Stimulated activated CD4-positive, alpha-beta T cell treated with anti-CD3 and anti-CD28 coated beads, Interleukin-12 subunit alpha, Interleukin-12 subunit beta, amount 100 ng/mL, for 24 hours (primary cell): Measurements from ENCODE around the gene OR8D2.

ENCODE experiments used
- DNase-seq, 2 experiments: peaks; one replicate each; pipeline ENCODE4 v3.0.0-alpha.2; 2020; ENCODE audit warnings: low read depth in 2 of 2

OR8D2 gene

GRCh38 chr11:124320097-124320496, at the start of gene OR8D2:
Gene OR8D2 (minus strand): TSS chr11:124320197. CDS start chr11:124320197, 0 bp downstream.
- DNase-seq = no peak

GRCh38 chr11:124359566-124359965, 39.6 kb upstream of the OR8D2 start:
- DNase-seq = no peak

- no peak for DNase-seq
These were observed 26.4 kb upstream of the OR8D2 start for GRCh38 chr11:124346311-124346955.

GRCh38 chr11:124344346-124344745, 24.3 kb upstream of the OR8D2 start:
- no peak for DNase-seq

GRCh38 chr11:124340142-124340447, 20.1 kb upstream of the OR8D2 start:
- no peak for DNase-seq

- DNase-seq = no peak
These were observed 19.6 kb upstream of the OR8D2 start for GRCh38 chr11:124339396-124340141.

GRCh38 chr11:124331873-124332272, 11.9 kb upstream of the OR8D2 start:
- no peak for DNase-seq

GRCh38 chr11:124329787-124330478, 9.9 kb upstream of the OR8D2 start:
- DNase-seq = no peak

- DNase-seq = no peak
These were observed 7.8 kb upstream of the OR8D2 start for GRCh38 chr11:124327775-124328174.

- DNase-seq = no peak
These were observed 2.4 kb upstream of the OR8D2 start for GRCh38 chr11:124322356-124322755.

- DNase-seq = no peak
These were observed 4.9 kb downstream of the OR8D2 start for GRCh38 chr11:124315052-124315451.

- no peak for DNase-seq
These were observed 6.1 kb downstream of the OR8D2 start, which contains the start of gene OR8D1 for GRCh38 chr11:124313849-124314248. Gene OR8D1 (minus strand): TSS chr11:124313949. CDS start chr11:124310766, 3,183 bp downstream.

GRCh38 chr11:124313131-124313530, 6.9 kb downstream of the OR8D2 start:
- no peak for DNase-seq

GRCh38 chr11:124311670-124312069, 8.3 kb downstream of the OR8D2 start:
- DNase-seq = no peak

- no peak for DNase-seq
These were observed 8.7 kb downstream of the OR8D2 start for GRCh38 chr11:124311269-124311668.

GRCh38 chr11:124310721-124311120, 9.3 kb downstream of the OR8D2 start:
- no peak for DNase-seq

- no peak for DNase-seq
These were observed 12.9 kb downstream of the OR8D2 start for GRCh38 chr11:124307093-124307492.

GRCh38 chr11:124302347-124303125, 17.5 kb downstream of the OR8D2 start:
- no peak for DNase-seq

GRCh38 chr11:124301548-124301947, 18.4 kb downstream of the OR8D2 start:
- no peak for DNase-seq

- DNase-seq = no peak
These were observed 22.1 kb downstream of the OR8D2 start for GRCh38 chr11:124297921-124298320.

- no peak for DNase-seq
These were observed 24.0 kb downstream of the OR8D2 start for GRCh38 chr11:124296016-124296415.

GRCh38 chr11:124294687-124295086, 25.3 kb downstream of the OR8D2 start:
- no peak for DNase-seq
